Loucy (cell line): ENCODE measurements around the gene ASPG.

ENCODE experiments used
- H2AFZ ChIP-seq: fragments of 200-600 bp; sonication (generic); 2 replicates; pipeline ENCODE4 v1.6.0; 2016; ENCODE audit warnings: antibody characterized with exemption, mild to moderate bottlenecking, low read length, moderate library complexity
- H3F3A ChIP-seq: fragments of 200-600 bp; 2 replicates; pipeline ENCODE4 v1.6.0; 2016; ENCODE audit warnings: antibody characterized with exemption, low read depth, mild to moderate bottlenecking
- H3K27me3 ChIP-seq: fragments of 200-600 bp; sonication (generic); 2 replicates; pipeline ENCODE4 v1.6.1; 2014; ENCODE audit warnings: low read length, mild to moderate bottlenecking; ENCODE audit not compliant: insufficient read depth, poor library complexity, severe bottlenecking
- H3K36me3 ChIP-seq: fragments of 200-600 bp; sonication (generic); 2 replicates; pipeline ENCODE4 v1.6.1; 2016; ENCODE audit warnings: low read length; ENCODE audit not compliant: insufficient read depth
- H3K4me1 ChIP-seq: fragments of 200-600 bp; sonication (generic); 2 replicates; pipeline ENCODE4 v1.5.1; 2014; ENCODE audit warnings: low read length, mild to moderate bottlenecking; ENCODE audit not compliant: insufficient read depth, poor library complexity, severe bottlenecking
- H3K4me2 ChIP-seq: fragments of 200-600 bp; sonication (generic); 2 replicates; pipeline ENCODE4 v1.6.0; 2014; ENCODE audit warnings: antibody characterized with exemption, low read length, low read depth, mild to moderate bottlenecking; ENCODE audit not compliant: poor library complexity, severe bottlenecking
- H3K4me3 ChIP-seq: fragments of 200-600 bp; sonication (generic); 2 replicates; pipeline ENCODE4 v1.5.1; 2014; ENCODE audit warnings: low read length, mild to moderate bottlenecking, mixed read lengths; ENCODE audit not compliant: poor library complexity, severe bottlenecking
- H3K79me2 ChIP-seq: fragments of 200-600 bp; sonication (generic); 2 replicates; pipeline ENCODE4 v1.6.1; 2014; ENCODE audit warnings: low read length; ENCODE audit not compliant: insufficient read depth
- H3K9ac ChIP-seq: fragments of 200-600 bp; sonication (generic); 2 replicates; pipeline ENCODE4 v1.6.0; 2014; ENCODE audit warnings: mild to moderate bottlenecking, low read depth, low read length, moderate library complexity; ENCODE audit not compliant: poor library complexity, severe bottlenecking
- H3K9me2 ChIP-seq: fragments of 200-600 bp; sonication (generic); replicated peaks from 2 replicates; pipeline ENCODE4 v1.6.1; 2016; ENCODE audit warnings: low read depth, low read length, mixed read lengths
- H3K9me3 ChIP-seq: fragments of 200-600 bp; sonication (generic); 2 replicates; pipeline ENCODE4 v1.6.1; 2014; ENCODE audit warnings: mild to moderate bottlenecking, antibody characterized with exemption, low read length, low read depth; ENCODE audit not compliant: insufficient read depth
- H4K20me1 ChIP-seq: fragments of 200-600 bp; sonication (generic); 2 replicates; pipeline ENCODE4 v1.6.0; 2014; ENCODE audit warnings: antibody characterized with exemption, low read length, mild to moderate bottlenecking; ENCODE audit not compliant: insufficient read depth, poor library complexity, severe bottlenecking
- CTCF ChIP-seq: fragments of 200-600 bp; sonication (generic); conservative IDR thresholded peaks from 2 replicates; pipeline ENCODE4 v1.5.1; 2014; ENCODE audit warnings: mild to moderate bottlenecking, antibody characterized with exemption, low read length
- EZH2phosphoT487 ChIP-seq: fragments of 200-600 bp; IDR thresholded peaks from 2 replicates; pipeline ENCODE4 v1.6.1; 2018; ENCODE audit warnings: antibody characterized with exemption, mild to moderate bottlenecking, moderate library complexity, borderline replicate concordance

The ASPG gene

GRCh38 chr14:104102282-104102914 lies 16.9 kb downstream of the ASPG start:
- Histone ChIP-seq H3K9me2 (no peaks in the 10 kb centered on the region), H3F3A (no peaks in the 10 kb centered on the region), H3K4me3 (no peak overlapping the region), H3K4me1 (no peaks in the 10 kb centered on the region), H3K36me3 (no peaks in the 10 kb centered on the region), H3K79me2 (no peaks in the 10 kb centered on the region), H3K9me3 (no peaks in the 10 kb centered on the region), H3K9ac (no peak overlapping the region), H4K20me1 (no peaks in the 10 kb centered on the region), H2AFZ (no peak overlapping the region), H3K27me3 (no peaks in the 10 kb centered on the region), H3K4me2 (no peak overlapping the region)
- TF ChIP-seq EZH2phosphoT487, result no peak
- no peak for TF ChIP-seq CTCF

GRCh38 chr14:104103061-104103445 lies 17.6 kb downstream of the ASPG start:
- Histone ChIP-seq H3K79me2 (no peaks in the 10 kb centered on the region), H3K4me3 (no peak overlapping the region), H3K9ac (no peak overlapping the region), H3K36me3 (no peaks in the 10 kb centered on the region), H3K9me3 (no peaks in the 10 kb centered on the region), H3K4me2 (no peak overlapping the region), H2AFZ (no peak overlapping the region), H3F3A (no peaks in the 10 kb centered on the region), H3K4me1 (no peaks in the 10 kb centered on the region), H3K27me3 (no peaks in the 10 kb centered on the region), H3K9me2 (no peaks in the 10 kb centered on the region), H4K20me1 (no peaks in the 10 kb centered on the region)
- TF ChIP-seq CTCF (no peak), EZH2phosphoT487 (no peak)

GRCh38 chr14:104103446-104104075 lies 18.1 kb downstream of the ASPG start:
- H3K79me2 ChIP-seq, result no peaks in the 10 kb centered on the region
- H3K9me3 ChIP-seq, result no peaks in the 10 kb centered on the region
- TF ChIP-seq EZH2phosphoT487 (no peak), CTCF (no peak)
- no peaks in the 10 kb centered on the region for H3K36me3 ChIP-seq
- H3K4me2 ChIP-seq, result no peak overlapping the region
- H3F3A ChIP-seq, result no peaks in the 10 kb centered on the region
- H3K4me3 ChIP-seq, result no peak overlapping the region
- H3K4me1 ChIP-seq, result no peaks in the 10 kb centered on the region
- H4K20me1 ChIP-seq, result no peaks in the 10 kb centered on the region
- H3K9ac ChIP-seq, result no peak overlapping the region
- H3K27me3 ChIP-seq, result no peaks in the 10 kb centered on the region
- no peaks in the 10 kb centered on the region for H3K9me2 ChIP-seq
- H2AFZ ChIP-seq, result no peak overlapping the region
